Measurements from ENCODE around the gene TSPEAR. TPM values are rescaled to one million over a fixed set of nuclear protein-coding genes. Genes with fewer than 3 reads are reported as not detected.
"Not testable (repeated sequence)": the region's sequence is repeated elsewhere in the genome, so short reads cannot be mapped to it uniquely, and the experiment has no call there.

Gene TSPEAR
- total RNA-seq, 2 experiments from 2014 or later = not detected

- no peak overlapping the region for H3K27ac Mint-ChIP-seq
- peaks cover 2% of the 10 kb centered on the region for H3K4me1 Mint-ChIP-seq (ENCODE audit: low read depth)
- peaks cover 64% of the 10 kb centered on the region for H3K27me3 Mint-ChIP-seq
- peaks cover 5% of the 10 kb centered on the region for H3K36me3 Mint-ChIP-seq (ENCODE audit: low read depth)
- intact Hi-C loops (cut with micrococcal nuclease) = no loop called here
- no peak for TF ChIP-seq CTCF (IDR thresholded peaks at IDR 0.05)
- ChIA-PET POLR2A (no interaction called here), CTCF (no interaction called here)
- DNase-seq = no peak
- H3K9me3 Mint-ChIP-seq = peaks cover 5% of the 10 kb centered on the region
- ATAC-seq = no peak
- no peak overlapping the region for H3K4me3 Mint-ChIP-seq
Observed at GRCh38 chr21:44701023-44701400, 10.4 kb downstream of the TSPEAR start.

- DNase-seq = no peak
- CTCF ChIA-PET = no interaction called here
- Mint-ChIP-seq H3K9me3 (no peaks in the 10 kb centered on the region), H3K4me1 (ENCODE audit: low read depth) (peaks cover 2% of the 10 kb centered on the region), H3K27ac (no peak overlapping the region), H3K4me3 (no peak overlapping the region), H3K36me3 (ENCODE audit: low read depth) (no peaks in the 10 kb centered on the region), H3K27me3 (peaks cover 59% of the 10 kb centered on the region)
- no peak for TF ChIP-seq CTCF (IDR thresholded peaks at IDR 0.05)
- intact Hi-C loops (cut with micrococcal nuclease) = no loop called here
- POLR2A ChIA-PET = no interaction called here
- no peak for ATAC-seq
Observed at GRCh38 chr21:44700101-44701022, 11.0 kb downstream of the TSPEAR start.

GRCh38 chr21:44699502-44700001, 11.8 kb downstream of the TSPEAR start:
- H3K36me3 Mint-ChIP-seq (ENCODE audit: low read depth) = no peaks in the 10 kb centered on the region
- no peak for ATAC-seq
- TF ChIP-seq CTCF (IDR thresholded peaks at IDR 0.05) = no peak
- H3K4me3 Mint-ChIP-seq = no peak overlapping the region
- intact Hi-C loops (cut with micrococcal nuclease) = no loop called here
- no peak overlapping the region for H3K27ac Mint-ChIP-seq
- ChIA-PET POLR2A (no interaction called here), CTCF (interaction anchor here (1.0 kb wide), 1 partner anchor 189 kb away, joined by 3 read pairs; no protein-coding TSS in a partner anchor)
- H3K27me3 Mint-ChIP-seq = peaks cover 52% of the 10 kb centered on the region
- no peak for DNase-seq
- peaks cover 2% of the 10 kb centered on the region for H3K4me1 Mint-ChIP-seq (ENCODE audit: low read depth)
- no peaks in the 10 kb centered on the region for H3K9me3 Mint-ChIP-seq

GRCh38 chr21:44697811-44698734, 13.3 kb downstream of the TSPEAR start:
- POLR2A ChIA-PET = no interaction called here
- no peak for DNase-seq

GRCh38 chr21:44697172-44697810, 14.1 kb downstream of the TSPEAR start, which contains the start of gene KRTAP10-12:
KRTAP10-12 (plus strand) TSS chr21:44697172; CDS start chr21:44697202, 30 bp downstream.
- DNase-seq; intact Hi-C loops (cut with micrococcal nuclease); POLR2A ChIA-PET; H3K36me3 Mint-ChIP-seq (ENCODE audit: low read depth); H3K4me1 Mint-ChIP-seq (ENCODE audit: low read depth); H3K4me3 Mint-ChIP-seq; ATAC-seq; H3K27ac Mint-ChIP-seq: not testable (repeated sequence)
- CTCF ChIA-PET = interaction anchor here (1.4 kb wide), 1 partner anchor 12 kb away, joined by 4 read pairs; no protein-coding TSS in a partner anchor
- Mint-ChIP-seq H3K9me3 (peaks cover 11% of the 10 kb centered on the region), H3K27me3 (peaks cover 37% of the 10 kb centered on the region)

More at GRCh38 chr21:44697811-44698734, 13.3 kb downstream of the TSPEAR start:
- CTCF ChIA-PET = no interaction called here
- H3K36me3 Mint-ChIP-seq (ENCODE audit: low read depth) = no peaks in the 10 kb centered on the region
- intact Hi-C loops (cut with micrococcal nuclease) = no loop called here
- TF ChIP-seq CTCF (IDR thresholded peaks at IDR 0.05) = no peak
- no peak for ATAC-seq
- no peak overlapping the region for H3K4me3 Mint-ChIP-seq
- peaks cover 7% of the 10 kb centered on the region for H3K4me1 Mint-ChIP-seq (ENCODE audit: low read depth)
- peaks cover 45% of the 10 kb centered on the region for H3K27me3 Mint-ChIP-seq
- no peak overlapping the region for H3K27ac Mint-ChIP-seq
- H3K9me3 Mint-ChIP-seq = peaks cover 4% of the 10 kb centered on the region
